GM10266 (cell line): Measurements from ENCODE around the gene HLA-DRB1.
A peak's percentile ranks its signal among the peaks of the same experiment; 100 is the strongest.

Source experiments
- DNase-seq: peaks from one replicate; pipeline ENCODE4 v3.0.0; 2012; ENCODE audit errors: extremely low spot score
- TF ChIP-seq, protein P1 (sequence below): IDR thresholded peaks from 2 replicates; pipeline ENCODE4 v1.5.1; 2012; ENCODE audit warnings: mild to moderate bottlenecking, low read depth; ENCODE audit not compliant: control insufficient read depth, insufficient read depth; ENCODE audit errors: missing control alignments

HLA-DRB1 gene

GRCh38 chr6:32615885-32616532 is 26.4 kb upstream of the HLA-DRB1 start:
- TF ChIP-seq, protein P1, sequence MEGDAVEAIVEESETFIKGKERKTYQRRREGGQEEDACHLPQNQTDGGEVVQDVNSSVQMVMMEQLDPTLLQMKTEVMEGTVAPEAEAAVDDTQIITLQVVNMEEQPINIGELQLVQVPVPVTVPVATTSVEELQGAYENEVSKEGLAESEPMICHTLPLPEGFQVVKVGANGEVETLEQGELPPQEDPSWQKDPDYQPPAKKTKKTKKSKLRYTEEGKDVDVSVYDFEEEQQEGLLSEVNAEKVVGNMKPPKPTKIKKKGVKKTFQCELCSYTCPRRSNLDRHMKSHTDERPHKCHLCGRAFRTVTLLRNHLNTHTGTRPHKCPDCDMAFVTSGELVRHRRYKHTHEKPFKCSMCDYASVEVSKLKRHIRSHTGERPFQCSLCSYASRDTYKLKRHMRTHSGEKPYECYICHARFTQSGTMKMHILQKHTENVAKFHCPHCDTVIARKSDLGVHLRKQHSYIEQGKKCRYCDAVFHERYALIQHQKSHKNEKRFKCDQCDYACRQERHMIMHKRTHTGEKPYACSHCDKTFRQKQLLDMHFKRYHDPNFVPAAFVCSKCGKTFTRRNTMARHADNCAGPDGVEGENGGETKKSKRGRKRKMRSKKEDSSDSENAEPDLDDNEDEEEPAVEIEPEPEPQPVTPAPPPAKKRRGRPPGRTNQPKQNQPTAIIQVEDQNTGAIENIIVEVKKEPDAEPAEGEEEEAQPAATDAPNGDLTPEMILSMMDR: no peak
- DNase-seq: no peak

DNA sequence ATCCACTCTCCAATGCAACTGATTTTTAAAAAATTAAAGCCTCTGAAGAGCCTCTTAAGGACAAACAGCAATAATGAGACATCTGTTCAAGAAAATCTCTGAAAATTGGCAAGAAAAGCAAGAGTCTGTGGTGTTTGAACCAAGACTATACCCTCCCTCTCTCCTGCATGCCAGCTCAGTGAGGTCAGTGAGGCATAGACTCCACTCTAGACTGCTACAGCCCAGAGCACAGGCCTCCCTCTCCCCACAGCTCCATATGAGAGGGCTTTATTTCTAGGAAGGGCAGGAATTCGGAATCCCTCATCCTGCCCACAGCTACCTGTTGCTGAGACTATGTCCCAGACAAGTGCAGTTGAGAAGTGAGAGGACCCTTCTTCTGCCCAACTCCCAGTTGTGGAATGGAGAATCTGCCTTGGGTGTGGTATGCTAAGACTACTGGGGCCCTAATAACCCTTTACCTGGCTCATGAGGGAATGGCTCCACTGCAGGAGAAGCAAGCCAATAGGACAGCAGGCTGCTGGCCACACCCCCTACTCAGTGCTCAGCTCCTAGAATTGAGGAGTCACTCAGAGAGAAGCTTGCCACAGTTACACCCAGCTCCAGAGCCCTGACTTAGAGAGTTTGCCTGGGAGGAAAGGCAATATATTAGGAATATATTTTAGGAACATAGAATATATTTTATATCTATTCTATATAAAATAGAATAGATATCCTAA is 24.9 kb upstream of the HLA-DRB1 start:
- DNase-seq: no peak
- TF ChIP-seq, protein P1: no peak

GRCh38 chr6:32613475-32613874 is 23.8 kb upstream of the HLA-DRB1 start:
- no peak for DNase-seq
- TF ChIP-seq, protein P1: no peak

- TF ChIP-seq, protein P1: no peak
- no peak for DNase-seq
Measured at GRCh38 chr6:32610682-32611296, 21.1 kb upstream of the HLA-DRB1 start.

DNA sequence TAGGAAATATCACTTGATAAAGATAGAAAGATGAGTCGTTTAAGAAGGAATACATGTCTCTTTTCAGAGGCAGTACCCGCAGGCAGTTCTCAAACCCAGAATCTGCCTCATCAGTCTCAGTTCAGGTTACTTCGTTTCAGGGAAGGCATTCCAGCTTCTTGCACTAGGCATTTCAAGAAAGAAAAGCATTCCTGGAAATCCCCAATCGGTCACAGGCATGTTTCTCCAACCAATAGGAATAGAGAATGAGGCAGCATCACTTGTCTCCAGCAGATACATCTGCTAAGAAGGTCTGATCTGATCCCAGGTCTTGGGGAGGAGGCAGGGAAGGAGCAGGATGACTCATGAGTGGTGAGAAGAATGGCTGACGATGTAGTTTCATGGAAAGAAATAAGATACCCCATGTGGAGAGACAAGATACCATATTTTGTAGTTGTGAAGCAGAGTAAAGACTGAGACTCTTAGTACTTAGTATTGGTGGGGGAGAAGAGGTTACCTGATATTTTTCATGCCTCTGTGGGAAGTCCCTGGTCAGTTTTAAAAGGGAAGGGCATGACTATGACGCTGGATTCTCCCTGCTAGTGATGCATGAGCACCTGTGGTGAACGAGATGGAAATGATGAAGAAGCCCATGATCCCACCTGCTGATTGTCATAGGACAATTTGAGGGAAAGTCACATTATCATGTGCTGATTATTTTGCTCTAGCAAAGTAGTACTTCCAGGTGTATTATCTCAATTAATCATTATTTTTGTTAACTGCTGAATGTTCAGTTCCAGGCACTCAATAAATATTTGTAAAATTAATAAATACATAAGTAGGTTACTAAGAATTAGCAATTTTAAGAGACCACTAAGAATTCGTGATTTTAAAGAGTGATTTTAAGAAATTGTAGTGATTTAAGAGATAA is 20.3 kb upstream of the HLA-DRB1 start:
- DNase-seq: peak; percentile 31
- TF ChIP-seq, protein P1: no peak

DNA sequence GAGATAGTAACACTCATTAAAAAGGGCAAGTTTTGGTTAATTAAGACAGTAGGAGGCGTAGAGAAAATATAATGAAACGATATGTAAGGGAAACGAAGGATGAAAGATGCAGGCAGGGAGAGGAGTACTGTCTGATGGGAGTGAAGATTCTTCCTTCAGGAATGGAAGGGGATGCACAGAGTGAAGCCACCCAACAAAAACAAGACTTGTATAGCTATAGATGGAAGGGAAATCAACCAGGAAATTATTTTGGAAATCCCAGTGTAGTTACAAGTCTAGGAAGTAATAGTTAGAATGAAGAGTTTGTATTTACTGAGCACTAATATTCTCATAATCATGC is 19.7 kb upstream of the HLA-DRB1 start:
- DNase-seq: no peak
- TF ChIP-seq, protein P1: no peak
